Stomach smooth muscle (tissue), 2 donors: ENCODE measurements around the gene BTBD9.

Experiments
- H3K27ac ChIP-seq: one replicate; pipeline ENCODE4 v1.7.0; 2013; ENCODE audit warnings: mild to moderate bottlenecking, low read length, inconsistent platforms
- H3K27me3 ChIP-seq, 2 donors: one replicate each; pipeline ENCODE4 v1.7.0; 2013; ENCODE audit warnings: low read length in 2 of 2; ENCODE audit not compliant: insufficient read depth in 2 of 2, control insufficient read depth in 1 of 2
- H3K36me3 ChIP-seq, 2 donors: one replicate each; pipeline ENCODE4 v1.7.0; 2013; ENCODE audit warnings: low read length in 2 of 2; ENCODE audit not compliant: control insufficient read depth in 2 of 2, insufficient read depth in 2 of 2
- H3K4me1 ChIP-seq: one replicate; pipeline ENCODE4 v1.7.0; 2013; ENCODE audit warnings: low read length; ENCODE audit not compliant: control insufficient read depth, insufficient read depth
- H3K4me3 ChIP-seq, 2 donors: one replicate each; pipeline ENCODE4 v1.7.0; 2013; ENCODE audit warnings: low read length in 2 of 2
- H3K9ac ChIP-seq, 2 donors: one replicate each; pipeline ENCODE4 v1.7.0; 2013; ENCODE audit warnings: low read length in 2 of 2, mild to moderate bottlenecking in 1 of 2
- H3K9me3 ChIP-seq, 2 donors: one replicate each; pipeline ENCODE4 v1.7.0; 2013; ENCODE audit warnings: low read length in 2 of 2; ENCODE audit not compliant: control insufficient read depth in 2 of 2
- donor health status: healthy.
- donor health status: Pancreatic carcinoma.

Gene BTBD9

DNA sequence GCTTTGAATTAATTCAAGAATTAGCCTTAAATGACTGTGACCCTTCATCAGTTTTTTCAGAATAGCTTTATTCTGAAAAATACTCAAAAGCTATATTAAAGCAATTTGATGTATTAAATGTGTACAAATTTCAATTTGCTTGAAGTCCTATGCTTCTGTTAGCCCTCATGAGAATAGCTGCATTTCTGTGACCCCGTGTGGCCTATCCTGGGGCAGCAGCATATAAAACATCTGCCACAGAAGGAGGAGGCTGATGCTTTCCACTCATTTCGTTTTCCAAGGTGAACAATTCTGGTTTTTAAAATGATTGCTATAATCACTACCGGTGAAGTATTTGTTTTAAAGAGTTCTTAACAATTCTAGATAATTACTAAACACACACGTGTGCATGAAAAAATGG lies 360.3 kb downstream of the BTBD9 start:
- H3K4me1 ChIP-seq: no peaks in the 10 kb centered on the region
- no peaks in the 10 kb centered on the region for H3K9me3 ChIP-seq
- no peaks in the 10 kb centered on the region for H3K27me3 ChIP-seq
- H3K9ac ChIP-seq: no peak overlapping the region
- H3K36me3 ChIP-seq: no peaks in the 10 kb centered on the region
- no peak overlapping the region for H3K4me3 ChIP-seq
- H3K27ac ChIP-seq: no peak overlapping the region

DNA sequence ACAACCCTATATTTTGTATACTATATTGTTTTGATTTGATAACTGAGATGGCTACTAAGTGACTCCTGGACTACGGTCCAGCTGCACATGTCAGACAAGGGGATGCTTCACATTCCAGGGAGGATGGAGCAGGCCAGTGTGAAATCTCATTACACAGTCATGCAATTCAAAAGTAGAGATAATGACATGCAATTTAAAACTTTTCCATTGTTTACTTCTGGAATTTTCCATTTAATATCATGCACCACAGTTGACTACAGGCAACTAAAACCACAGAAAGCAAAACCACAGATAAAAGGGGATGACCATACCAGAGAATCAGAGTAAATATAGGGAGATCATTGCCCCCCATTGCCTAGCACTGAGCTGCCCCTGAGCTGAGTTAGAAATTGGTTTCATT lies 366.4 kb downstream of the BTBD9 start:
- Histone ChIP-seq H3K27ac (no peak overlapping the region), H3K36me3 (no peaks in the 10 kb centered on the region), H3K4me3 (no peak overlapping the region), H3K9me3 (no peaks in the 10 kb centered on the region), H3K27me3 (no peaks in the 10 kb centered on the region), H3K4me1 (peaks cover 6% of the 10 kb centered on the region), H3K9ac (no peak overlapping the region)

- no peaks in the 10 kb centered on the region for H3K9me3 ChIP-seq
- H3K4me3 ChIP-seq: no peak overlapping the region
- no peaks in the 10 kb centered on the region for H3K36me3 ChIP-seq
- no peak overlapping the region for H3K9ac ChIP-seq
- H3K27me3 ChIP-seq: no peaks in the 10 kb centered on the region
- H3K27ac ChIP-seq: no peak overlapping the region
- H3K4me1 ChIP-seq: peaks cover 6% of the 10 kb centered on the region
Measured at GRCh38 chr6:38272222-38272621, 367.5 kb downstream of the BTBD9 start.

- no peak overlapping the region for H3K27ac ChIP-seq
- H3K4me3 ChIP-seq: no peak overlapping the region
- H3K36me3 ChIP-seq: no peaks in the 10 kb centered on the region
- H3K4me1 ChIP-seq: peaks cover 6% of the 10 kb centered on the region
- no peaks in the 10 kb centered on the region for H3K27me3 ChIP-seq
- no peaks in the 10 kb centered on the region for H3K9me3 ChIP-seq
- no peak overlapping the region for H3K9ac ChIP-seq
Measured at GRCh38 chr6:38271081-38271480, 368.6 kb downstream of the BTBD9 start.

- H3K4me1 ChIP-seq: peaks cover 6% of the 10 kb centered on the region
- no peak overlapping the region for H3K9ac ChIP-seq
- H3K27ac ChIP-seq: no peak overlapping the region
- H3K27me3 ChIP-seq: no peaks in the 10 kb centered on the region
- no peaks in the 10 kb centered on the region for H3K9me3 ChIP-seq
- H3K4me3 ChIP-seq: no peak overlapping the region
- H3K36me3 ChIP-seq: no peaks in the 10 kb centered on the region
Measured at GRCh38 chr6:38270367-38270766, 369.4 kb downstream of the BTBD9 start.

GRCh38 chr6:38269461-38270172 lies 370.1 kb downstream of the BTBD9 start:
- peak overlapping the region in 1 of 2 donors; percentile 10 for H3K4me3 ChIP-seq
- H3K27me3 ChIP-seq: no peaks in the 10 kb centered on the region
- peaks cover 6% of the 10 kb centered on the region for H3K4me1 ChIP-seq
- no peaks in the 10 kb centered on the region for H3K36me3 ChIP-seq
- H3K9ac ChIP-seq: no peak overlapping the region
- no peaks in the 10 kb centered on the region for H3K9me3 ChIP-seq
- no peak overlapping the region for H3K27ac ChIP-seq

DNA sequence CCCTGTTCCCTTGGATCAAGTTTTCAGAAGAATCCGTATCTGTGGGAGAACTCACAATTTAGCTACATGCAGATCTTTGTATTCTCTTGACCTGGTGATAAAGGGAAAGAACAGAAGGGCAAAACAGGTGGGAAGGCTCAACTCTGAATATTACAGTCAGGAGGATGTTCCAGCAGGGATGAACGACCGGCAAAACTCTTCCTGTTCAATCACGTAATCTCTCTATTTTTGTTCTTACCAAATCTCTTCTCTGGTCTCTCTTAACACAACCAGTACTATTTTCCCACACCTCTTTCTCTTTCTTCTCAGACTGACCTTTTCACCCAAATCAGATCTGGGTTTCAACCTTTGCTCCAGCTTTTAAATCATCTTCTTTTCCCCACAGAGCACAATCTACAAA lies 371.4 kb downstream of the BTBD9 start:
- Histone ChIP-seq H3K4me1 (peaks cover 6% of the 10 kb centered on the region), H3K27ac (no peak overlapping the region)

DNA sequence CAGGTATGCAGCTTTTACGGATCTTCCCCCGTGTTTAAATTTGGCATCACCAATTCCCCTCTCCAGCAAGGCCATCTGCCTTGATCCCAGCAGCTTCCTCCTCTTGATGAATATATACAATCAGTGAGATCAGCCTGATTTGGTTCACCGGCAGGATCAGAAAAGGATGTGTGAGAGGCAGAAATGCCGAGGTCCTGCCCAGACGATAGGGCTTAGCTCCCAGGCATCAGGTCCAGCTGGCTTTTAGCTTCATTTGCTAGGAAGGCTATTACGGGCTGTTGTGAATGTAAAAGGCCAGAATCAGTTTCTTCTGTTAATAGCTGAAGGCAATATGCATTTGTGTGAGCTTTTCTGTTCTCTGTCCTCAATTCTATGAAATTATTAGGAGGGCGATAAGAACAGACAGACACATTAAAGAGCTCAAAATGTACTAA lies 372.8 kb downstream of the BTBD9 start:
- Histone ChIP-seq H3K9ac (no peak overlapping the region), H3K4me1 (peaks cover 6% of the 10 kb centered on the region), H3K27me3 (no peaks in the 10 kb centered on the region), H3K27ac (no peak overlapping the region), H3K9me3 (no peaks in the 10 kb centered on the region), H3K36me3 (no peaks in the 10 kb centered on the region), H3K4me3 (no peak overlapping the region)

More for the DNA sequence above, 371.4 kb downstream of the BTBD9 start:
- Histone ChIP-seq H3K4me3 (no peak overlapping the region), H3K36me3 (no peaks in the 10 kb centered on the region), H3K9me3 (no peaks in the 10 kb centered on the region), H3K27me3 (no peaks in the 10 kb centered on the region), H3K9ac (no peak overlapping the region)

DNA sequence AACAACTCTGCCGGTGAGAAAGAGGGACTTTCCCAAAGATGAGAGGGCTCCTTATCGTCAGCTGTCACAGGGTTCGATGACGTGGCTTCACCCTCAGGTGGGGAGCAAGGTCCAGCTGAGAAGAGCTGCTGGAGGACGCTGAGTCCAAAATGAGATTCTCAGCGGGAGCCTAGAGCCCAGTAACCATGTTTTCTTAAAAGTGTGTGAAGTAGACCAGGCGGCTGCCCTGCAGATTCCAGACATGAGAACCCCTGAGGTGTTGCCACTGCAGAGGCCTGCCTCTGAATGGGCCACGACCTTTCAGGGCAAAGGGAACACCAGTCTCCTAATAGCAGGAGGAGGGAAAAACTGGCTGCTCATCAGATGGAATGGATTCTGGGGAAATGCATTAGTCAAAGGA lies 375.1 kb downstream of the BTBD9 start:
- H3K9ac ChIP-seq: no peak overlapping the region
- H3K4me1 ChIP-seq: peaks cover 5% of the 10 kb centered on the region
- no peaks in the 10 kb centered on the region for H3K9me3 ChIP-seq
- no peak overlapping the region for H3K27ac ChIP-seq
- H3K36me3 ChIP-seq: no peaks in the 10 kb centered on the region
- H3K27me3 ChIP-seq: no peaks in the 10 kb centered on the region
- no peak overlapping the region for H3K4me3 ChIP-seq

GRCh38 chr6:38262609-38263008 lies 377.1 kb downstream of the BTBD9 start:
- H3K27ac ChIP-seq: no peak overlapping the region
- no peak overlapping the region for H3K4me3 ChIP-seq

GRCh38 chr6:38262026-38262425 lies 377.7 kb downstream of the BTBD9 start:
- peak overlapping the region in 1 of 2 donors; percentile 0 for H3K4me3 ChIP-seq

More at GRCh38 chr6:38262609-38263008, 377.1 kb downstream of the BTBD9 start:
- no peaks in the 10 kb centered on the region for H3K9me3 ChIP-seq
- no peaks in the 10 kb centered on the region for H3K36me3 ChIP-seq
- H3K27me3 ChIP-seq: no peaks in the 10 kb centered on the region
- H3K9ac ChIP-seq: no peak overlapping the region
- H3K4me1 ChIP-seq: peaks cover 3% of the 10 kb centered on the region

More at GRCh38 chr6:38262026-38262425, 377.7 kb downstream of the BTBD9 start:
- Histone ChIP-seq H3K9me3 (no peaks in the 10 kb centered on the region), H3K27ac (no peak overlapping the region), H3K36me3 (no peaks in the 10 kb centered on the region), H3K9ac (no peak overlapping the region), H3K4me1 (peaks cover 3% of the 10 kb centered on the region), H3K27me3 (no peaks in the 10 kb centered on the region)
